HG02678 (cell line): ENCODE results near the gene RAB8A.
A peak's percentile ranks its signal among the peaks of the same experiment; 100 is the strongest.
"Not testable (repeated sequence)": the region's sequence is repeated elsewhere in the genome, so short reads cannot be mapped to it uniquely, and the experiment has no call there.

Experiments
- ATAC-seq: cut with Tn5 transposase; IDR thresholded peaks from one replicate; pipeline ENCODE4 v1.9.1; 2021; ENCODE audit warnings: mild to moderate bottlenecking, moderate library complexity; ENCODE audit not compliant: unreplicated experiment

Gene RAB8A

GRCh38 chr19:16106121-16106520, 5.6 kb upstream of the RAB8A start:
- ATAC-seq = no peak

GRCh38 chr19:16111909-16112752, 442 bp downstream of the RAB8A start:
- ATAC-seq = no peak

DNA sequence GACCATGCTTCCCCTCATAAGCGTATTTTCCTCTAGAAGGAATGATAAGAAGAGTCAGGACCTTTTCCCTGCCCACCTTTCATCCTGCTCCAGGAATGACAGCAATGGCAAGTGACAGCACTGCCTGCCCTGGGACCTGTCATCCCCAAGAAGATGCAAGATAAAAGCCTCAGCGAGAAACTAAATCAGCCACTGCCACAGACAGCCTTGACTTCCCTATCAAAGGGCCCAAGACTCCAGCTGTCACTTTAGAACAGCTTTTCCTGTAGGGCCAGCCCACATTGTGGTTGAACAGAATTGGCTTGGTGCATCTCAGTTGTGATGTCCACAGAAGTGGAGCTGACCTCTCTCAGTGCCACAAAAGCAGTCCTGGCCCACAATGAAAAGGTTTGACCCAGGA, 1.1 kb downstream of the RAB8A start:
- no peak for ATAC-seq

DNA sequence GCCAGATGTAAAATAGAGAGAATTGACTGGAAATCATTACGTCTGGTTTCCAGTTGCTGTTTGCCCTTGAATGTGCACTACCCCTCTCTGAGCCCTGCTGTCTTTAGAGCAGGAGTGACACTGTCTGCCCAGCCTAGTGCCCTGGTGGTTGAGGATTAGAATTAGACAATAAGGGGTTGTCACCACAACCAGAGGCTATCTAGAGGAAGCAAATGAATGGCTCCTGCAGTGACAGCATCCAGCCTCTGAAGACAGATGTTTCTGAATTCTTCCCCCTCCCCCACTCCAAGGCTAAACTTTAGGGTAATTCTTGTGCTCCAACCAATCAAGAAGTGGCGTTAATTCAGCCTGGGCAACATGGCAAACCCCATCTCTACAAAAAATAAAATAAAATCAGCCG, 2.0 kb downstream of the RAB8A start:
- no peak for ATAC-seq

GRCh38 chr19:16115301-16116039, 3.8 kb downstream of the RAB8A start:
- no peak for ATAC-seq

GRCh38 chr19:16116067-16116466, 4.4 kb downstream of the RAB8A start:
- ATAC-seq = no peak

- no peak for ATAC-seq
Measured at GRCh38 chr19:16117594-16118033, 5.9 kb downstream of the RAB8A start.

DNA sequence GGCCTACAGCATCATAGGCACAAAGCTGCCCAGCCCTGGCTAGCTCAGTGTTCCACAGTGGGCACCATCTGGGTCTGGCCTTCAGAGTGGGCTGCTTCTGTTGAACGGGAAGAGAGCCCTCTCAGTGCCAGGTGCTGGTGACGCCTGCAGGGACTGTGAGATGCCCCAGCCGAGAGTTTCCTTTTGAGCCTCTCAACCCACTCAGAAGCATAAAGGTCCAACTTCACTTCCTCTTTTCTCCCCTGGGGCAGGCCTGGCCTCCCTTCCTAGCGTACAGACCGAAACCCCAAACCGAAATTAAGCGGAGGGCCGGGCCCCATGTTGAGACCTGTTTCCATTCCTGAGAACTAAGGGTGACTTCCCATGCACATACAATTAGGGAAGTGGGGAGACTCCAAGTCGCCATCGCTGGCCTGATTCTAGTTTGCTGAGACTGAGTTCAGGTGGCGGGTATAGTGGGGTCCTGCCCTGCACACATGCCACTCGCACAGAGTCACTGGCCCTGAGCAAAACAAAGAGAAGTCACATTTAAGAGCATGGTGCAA, 6.9 kb downstream of the RAB8A start:
- ATAC-seq = peak; percentile 78

DNA sequence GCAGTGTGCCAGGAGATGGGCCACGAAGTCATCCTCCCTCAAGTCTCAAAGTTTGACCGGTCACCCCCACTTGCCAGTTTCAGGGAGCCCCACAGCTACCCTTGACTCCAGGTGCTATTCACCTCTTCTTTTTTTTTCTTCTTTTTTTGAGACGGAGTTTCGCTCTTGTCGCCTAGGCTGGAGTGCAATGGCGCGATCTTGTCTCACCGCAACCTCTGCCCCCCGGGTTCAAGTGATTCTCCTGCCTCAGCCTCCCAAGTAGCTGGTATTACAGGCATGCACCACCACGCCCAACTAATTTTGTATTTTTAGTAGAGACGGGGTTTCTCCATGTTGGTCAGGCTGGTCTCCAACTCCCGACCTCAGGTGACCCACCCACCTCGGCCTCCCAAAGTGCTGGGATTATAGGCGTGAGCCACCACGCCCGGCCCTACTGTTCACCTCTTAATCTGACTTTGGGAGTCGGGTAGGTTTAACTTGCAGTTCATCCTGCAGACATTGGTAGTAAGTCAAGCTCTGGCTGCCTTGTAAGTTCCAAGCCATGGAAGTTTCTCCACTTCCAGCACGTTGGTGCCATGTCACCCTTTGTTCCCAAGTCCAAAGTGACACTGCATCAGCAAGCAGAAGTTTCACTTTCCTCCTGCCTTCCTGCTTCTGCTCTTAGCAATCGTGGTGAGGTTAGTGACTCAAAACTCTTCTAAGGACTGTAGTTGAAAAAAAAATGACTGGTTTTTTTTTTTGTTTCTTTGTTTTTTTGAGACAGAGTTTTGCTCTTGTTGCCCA, 7.6 kb downstream of the RAB8A start:
- not testable (repeated sequence) for ATAC-seq

DNA sequence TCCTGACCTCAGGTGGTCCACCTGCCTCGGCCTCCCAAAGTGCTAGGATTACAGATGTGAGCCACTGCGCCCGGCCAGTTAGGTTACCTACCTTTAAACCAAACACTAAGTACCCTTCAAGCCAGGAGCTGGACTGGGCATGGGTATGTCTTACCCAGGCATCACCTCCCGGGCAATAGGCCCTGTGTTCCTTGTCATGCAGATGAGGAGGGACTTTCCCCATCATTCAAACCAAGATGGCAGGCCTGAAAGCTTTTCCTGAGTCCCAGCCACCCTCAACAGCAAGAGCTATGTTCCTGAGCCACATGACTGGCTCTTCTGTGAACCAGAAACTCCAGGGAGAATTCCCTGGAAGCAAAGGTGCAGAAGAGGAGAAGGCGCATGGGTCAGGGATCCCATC, 9.5 kb downstream of the RAB8A start:
- ATAC-seq = no peak

- ATAC-seq = no peak
Measured at GRCh38 chr19:16121967-16122366, 10.3 kb downstream of the RAB8A start.

DNA sequence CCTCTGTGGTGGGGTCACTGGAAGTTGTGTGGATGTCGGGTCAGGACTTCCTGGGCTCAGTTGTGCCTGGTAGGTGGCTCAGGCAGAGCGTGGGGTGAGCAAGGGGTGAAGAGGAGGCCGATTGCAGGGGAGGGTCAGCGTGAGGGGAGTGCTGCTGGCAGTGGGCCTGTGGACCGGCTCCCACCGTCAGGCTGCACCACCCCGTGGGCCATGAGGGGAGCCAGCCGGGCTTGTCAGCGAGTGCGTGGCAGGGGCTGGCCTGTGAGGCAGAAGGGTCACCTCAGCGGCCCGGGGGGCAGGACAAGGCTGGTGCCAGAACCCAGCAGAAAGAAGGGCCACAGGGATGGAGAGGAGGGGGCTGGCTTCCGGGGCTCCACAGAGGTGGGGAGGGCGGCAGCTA, 13.3 kb downstream of the RAB8A start:
- no peak for ATAC-seq

DNA sequence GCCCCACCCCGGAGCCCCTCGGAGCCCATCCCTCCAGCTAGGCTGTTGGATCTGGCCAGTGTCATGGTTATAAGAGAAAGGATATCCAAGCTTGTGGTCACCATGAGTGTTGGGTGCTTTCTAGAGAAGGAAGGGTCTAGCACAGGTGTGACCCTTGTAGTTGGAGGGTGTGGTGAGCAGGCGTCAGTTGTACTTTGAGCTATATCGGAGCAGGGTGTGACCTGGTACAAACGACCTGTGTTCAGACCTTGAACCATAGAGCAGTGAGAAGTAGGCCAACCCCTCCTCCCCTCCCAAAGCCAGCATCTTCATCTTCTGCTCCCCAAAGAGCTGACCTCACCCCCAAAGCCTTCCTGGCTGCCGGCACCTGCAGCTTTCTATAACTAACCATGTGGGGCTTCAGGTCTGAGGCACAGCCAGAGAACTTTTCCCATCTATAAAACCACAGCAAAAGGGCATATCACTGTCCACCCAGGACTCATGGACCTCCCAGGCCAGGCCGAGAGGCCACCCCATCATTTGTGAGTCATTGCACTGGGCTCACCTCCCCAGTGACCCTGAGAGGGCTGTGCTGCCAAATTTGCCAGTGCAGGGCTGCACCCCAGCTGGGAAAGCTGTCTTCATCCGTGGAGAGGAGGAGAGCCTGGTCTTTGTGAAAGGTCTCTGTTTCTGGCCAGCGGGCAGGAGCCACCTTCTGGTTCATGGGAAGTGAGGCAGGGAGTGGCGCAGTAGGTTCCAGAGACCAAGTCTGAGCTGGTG, 14.2 kb downstream of the RAB8A start:
- ATAC-seq = no peak

DNA sequence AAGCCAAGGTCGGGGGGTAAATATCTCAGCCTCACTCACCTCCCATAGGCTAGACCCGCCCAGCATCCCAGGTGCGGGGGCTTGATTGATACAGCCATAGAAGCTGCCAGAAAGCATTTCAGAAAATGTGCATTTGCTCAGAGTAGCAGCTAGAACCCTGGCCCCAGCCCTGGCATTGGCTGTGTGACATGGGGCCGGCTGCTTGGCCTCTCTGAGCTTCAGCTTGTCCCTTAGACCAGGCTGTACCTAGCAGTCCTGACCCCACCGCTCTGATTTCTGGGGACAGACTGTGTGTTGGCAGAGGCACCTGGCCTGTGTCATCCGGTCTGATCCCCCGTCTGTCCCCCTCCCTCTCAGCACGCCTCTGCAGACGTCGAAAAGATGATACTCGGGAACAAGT, 15.4 kb downstream of the RAB8A start:
- ATAC-seq = no peak

DNA sequence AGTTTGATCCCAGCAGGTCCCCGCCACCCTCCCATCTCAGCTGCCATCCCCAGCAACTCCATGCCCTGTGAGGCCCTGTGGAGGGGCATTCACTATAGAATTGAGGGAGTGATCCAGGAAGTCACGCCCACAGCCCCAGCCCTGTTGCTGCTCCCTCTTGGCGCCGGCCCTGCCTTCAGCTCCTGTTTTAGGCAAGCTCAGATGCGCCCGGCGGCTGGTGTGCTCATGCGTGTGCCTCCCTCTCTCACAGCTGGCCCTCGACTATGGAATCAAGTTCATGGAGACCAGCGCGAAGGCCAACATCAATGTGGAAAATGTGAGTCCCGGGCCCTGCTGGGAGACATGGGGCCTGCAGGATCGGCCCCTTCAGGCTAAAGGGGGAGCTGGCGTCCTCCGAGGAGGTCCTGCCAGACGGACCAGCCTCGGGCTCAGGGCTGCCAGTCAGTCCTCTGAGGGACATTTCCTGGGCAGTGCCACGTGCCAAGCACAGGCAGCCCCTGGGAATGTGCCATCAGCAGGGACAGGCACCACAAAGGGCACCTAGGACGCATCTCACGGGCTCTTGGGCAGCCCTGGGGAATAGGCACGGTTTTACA, 16.2 kb downstream of the RAB8A start:
- ATAC-seq = no peak

DNA sequence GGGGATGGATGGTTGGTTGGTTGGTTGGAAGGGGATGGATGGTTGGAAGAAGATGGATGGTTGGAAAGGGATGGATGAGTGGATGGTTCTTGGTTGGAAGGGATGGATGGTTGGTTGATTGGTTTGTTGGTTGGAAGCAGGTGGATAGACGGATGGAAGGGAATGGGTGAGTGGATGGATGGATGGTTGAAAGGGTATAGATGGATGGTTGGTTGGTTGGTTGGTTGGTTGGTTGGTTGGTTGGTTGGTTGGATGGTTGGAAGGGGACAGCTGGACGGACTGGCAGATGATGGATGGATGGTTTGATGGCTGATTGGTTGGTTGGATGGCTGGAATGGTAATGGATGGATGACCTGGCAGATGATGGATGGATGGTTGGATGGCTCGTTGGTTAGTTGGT, 20.0 kb downstream of the RAB8A start:
- no peak for ATAC-seq

- no peak for ATAC-seq
Measured at GRCh38 chr19:16133818-16134217, 22.1 kb downstream of the RAB8A start.

DNA sequence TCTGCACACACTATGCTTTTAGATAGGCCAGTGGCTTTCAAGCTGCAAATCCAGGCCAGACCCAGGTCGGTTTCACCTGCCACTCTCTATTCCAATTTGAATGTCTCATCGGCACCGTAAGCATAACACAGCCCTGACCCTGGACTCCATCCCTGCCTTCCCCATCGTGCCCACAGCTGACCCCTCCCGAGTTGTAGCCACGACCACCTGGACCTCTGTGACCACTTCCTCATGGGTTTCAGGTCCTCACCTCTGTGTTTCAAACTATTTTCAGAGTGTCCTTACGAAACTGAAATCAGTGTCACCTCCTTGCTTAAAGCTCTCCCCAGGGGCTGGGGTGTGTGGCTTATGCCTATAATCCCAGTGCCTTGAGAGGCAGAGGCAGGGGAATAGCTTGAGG, 22.8 kb downstream of the RAB8A start:
- no peak for ATAC-seq

DNA sequence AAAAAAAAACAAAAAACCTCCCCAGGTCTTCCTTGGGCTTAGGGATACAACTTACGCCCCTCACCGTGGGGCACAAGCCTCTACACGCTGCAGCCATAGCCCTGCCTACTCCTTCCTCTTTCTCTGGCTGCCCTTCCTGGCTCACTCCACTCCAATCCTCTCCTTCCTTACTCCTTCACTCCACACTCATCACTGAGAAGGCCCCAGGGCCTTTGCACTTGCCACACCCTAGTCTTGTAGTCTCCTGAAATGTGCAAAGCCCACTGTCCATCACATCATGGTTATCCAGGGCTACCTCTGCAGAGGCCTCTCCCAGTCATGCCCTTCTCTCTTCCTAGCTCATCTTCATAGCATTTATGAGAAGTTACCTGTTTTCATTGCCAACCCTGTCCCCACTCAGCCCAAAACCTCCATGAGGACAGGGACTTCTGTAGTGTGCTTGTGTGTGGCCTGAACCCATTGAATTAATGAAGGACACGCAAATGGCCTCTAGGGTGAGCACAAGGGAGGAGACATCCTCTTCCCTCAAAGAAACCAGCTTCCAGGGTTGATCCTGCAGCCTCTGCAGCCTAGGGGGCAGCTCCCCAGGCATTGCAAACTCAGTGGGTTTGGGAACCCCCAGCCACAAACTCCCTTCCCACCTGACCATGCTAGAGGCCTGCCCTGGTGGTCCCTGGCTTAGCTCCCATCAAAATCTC, 23.9 kb downstream of the RAB8A start:
- ATAC-seq = no peak
